Measurements from ENCODE around the gene PRPF4.
A peak's percentile ranks its signal among the peaks of the same experiment; 100 is the strongest.
"Not testable (repeated sequence)": the region's sequence is repeated elsewhere in the genome, so short reads cannot be mapped to it uniquely, and the experiment has no call there.

Gene PRPF4

DNA sequence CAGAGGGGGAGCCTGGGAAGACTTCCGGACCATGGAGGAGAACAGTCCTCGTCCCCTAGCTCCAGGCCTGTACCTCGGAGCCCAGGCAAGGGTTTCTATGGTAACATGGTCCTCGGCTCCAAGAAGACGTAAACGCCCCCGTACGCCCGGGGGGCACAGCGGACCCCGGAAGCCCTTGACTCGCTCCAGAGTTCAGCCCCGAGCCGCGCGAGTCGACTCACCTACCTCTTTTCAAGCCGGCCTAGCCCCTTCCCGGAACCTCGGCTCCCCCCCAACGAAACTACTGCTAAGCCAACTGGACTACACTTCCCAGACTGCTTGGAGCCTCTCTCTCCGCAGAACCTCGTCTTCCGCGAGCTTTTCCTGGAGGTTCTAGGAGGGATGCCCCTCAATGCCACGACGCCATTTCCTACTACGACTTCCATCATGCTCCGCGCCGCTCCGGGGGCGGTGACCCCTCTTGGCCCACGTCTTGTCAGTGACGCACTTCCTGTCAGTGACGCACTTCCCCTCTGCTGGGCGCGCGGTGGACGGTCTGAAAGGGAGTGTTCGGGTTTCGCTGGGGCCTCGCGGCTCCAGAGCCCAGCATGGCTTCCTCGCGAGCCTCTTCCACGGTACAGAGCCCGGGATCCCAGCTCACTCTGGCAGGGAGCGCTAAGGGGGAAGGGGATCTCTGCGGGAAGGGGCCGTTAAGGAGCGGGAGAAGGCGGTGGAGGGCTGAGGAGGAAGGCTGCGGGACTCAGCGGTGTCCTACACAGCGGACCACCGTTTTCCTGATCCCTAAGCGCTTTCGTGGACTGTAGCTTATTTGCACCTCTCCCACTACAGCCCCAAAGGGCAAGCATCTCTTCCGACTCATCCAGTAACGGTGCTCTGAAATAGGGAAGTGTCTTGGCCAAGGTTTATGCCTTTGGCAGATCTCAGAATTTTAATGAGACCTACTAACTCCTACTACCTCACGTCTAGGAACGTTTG lies at the start of gene PRPF4, which contains the start of gene CDC26:
Gene PRPF4, plus strand, starts transcription at position 502 of the 975 bp plus-strand sequence. Its CDS starts 86 bp downstream, at position 588.
Gene CDC26, minus strand, starts transcription at position 416 of the 975 bp plus-strand sequence. CDS start 3,065 bp downstream, outside the sequence.
- Histone ChIP-seq H3K4me3 (peak within 1 kb of the TSS; percentile 92), H3K27ac (peak within 1 kb of the TSS; percentile 92 to 97)
- TF ChIP-seq, protein P1, sequence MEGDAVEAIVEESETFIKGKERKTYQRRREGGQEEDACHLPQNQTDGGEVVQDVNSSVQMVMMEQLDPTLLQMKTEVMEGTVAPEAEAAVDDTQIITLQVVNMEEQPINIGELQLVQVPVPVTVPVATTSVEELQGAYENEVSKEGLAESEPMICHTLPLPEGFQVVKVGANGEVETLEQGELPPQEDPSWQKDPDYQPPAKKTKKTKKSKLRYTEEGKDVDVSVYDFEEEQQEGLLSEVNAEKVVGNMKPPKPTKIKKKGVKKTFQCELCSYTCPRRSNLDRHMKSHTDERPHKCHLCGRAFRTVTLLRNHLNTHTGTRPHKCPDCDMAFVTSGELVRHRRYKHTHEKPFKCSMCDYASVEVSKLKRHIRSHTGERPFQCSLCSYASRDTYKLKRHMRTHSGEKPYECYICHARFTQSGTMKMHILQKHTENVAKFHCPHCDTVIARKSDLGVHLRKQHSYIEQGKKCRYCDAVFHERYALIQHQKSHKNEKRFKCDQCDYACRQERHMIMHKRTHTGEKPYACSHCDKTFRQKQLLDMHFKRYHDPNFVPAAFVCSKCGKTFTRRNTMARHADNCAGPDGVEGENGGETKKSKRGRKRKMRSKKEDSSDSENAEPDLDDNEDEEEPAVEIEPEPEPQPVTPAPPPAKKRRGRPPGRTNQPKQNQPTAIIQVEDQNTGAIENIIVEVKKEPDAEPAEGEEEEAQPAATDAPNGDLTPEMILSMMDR (IDR thresholded peaks at IDR 0.05): no peak
- peak; percentile 99 for DNase-seq (ENCODE audit: low spot score)

DNA sequence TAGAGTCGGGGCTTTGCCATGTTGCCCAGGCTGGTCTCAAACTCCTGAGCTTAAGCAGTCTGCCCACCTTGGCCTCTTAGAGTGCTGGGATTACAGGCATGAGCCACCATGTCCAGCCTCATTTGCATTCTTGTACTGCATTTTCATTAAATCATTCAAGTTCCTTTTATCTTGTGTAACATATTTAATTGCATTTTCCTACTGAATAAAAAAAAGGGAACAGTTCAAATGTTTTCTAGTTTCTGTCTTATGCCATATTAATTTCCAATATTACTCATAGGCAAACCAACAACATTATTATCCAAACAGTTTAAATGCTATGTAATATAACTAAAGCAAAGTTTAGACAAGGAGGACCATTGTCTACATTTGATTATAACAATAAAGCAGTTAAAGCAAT lies 48.0 kb upstream of the PRPF4 start:
- no peak for DNase-seq (ENCODE audit: low spot score)
- TF ChIP-seq, protein P1 (IDR thresholded peaks at IDR 0.05): no peak
- Histone ChIP-seq H3K4me3 (no peak overlapping the region), H3K27ac (no peak overlapping the region)

DNA sequence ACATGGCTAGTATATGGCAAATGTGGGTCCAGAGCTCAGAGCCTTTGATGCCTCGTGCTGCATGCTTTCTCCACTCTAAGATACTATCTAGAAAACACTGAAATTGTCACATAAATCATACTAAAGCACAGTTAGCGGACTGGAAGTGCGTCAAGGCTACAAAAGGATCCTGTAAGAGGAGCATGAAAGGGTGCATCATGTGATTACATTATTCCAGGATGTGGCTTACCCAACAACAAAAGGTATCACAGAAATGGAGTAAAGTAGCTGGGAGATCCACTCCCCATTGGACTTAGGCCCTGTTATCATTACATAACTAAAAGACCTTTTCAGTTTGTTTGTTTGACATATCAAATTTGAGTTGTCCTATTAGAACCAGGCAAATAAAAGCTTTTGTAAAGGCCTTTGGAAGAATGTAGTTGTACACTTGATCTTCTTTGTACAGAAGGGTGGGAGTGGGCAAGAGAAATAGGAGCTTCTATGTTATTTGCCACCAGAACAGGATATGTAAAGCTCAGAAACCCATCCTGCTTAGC lies 47.3 kb upstream of the PRPF4 start:
- DNase-seq (ENCODE audit: low spot score): no peak
- TF ChIP-seq, protein P1 (IDR thresholded peaks at IDR 0.05): no peak
- Histone ChIP-seq H3K27ac (no peak overlapping the region), H3K4me3 (no peak overlapping the region)

DNA sequence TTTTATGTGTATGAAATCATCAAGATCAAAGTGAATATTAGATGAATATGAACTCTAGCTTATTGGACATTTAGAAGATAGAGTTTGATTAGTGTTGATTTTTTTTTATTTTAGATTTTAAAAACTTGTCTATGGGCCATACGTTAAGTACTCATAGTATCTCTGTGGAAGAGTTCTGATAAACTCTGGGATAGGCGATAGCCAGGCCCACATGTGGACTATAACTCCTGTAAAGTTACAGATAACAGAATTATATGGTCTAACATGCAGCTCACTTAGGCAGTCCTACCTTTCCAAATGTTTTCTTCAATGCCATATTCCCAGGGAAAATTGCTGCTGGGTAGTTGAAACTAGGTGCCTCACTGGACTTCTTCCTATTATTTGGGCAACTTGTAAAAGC lies 43.8 kb upstream of the PRPF4 start:
- TF ChIP-seq, protein P1 (IDR thresholded peaks at IDR 0.05): no peak
- no peak for DNase-seq (ENCODE audit: low spot score)
- H3K27ac ChIP-seq: no peak overlapping the region

DNA sequence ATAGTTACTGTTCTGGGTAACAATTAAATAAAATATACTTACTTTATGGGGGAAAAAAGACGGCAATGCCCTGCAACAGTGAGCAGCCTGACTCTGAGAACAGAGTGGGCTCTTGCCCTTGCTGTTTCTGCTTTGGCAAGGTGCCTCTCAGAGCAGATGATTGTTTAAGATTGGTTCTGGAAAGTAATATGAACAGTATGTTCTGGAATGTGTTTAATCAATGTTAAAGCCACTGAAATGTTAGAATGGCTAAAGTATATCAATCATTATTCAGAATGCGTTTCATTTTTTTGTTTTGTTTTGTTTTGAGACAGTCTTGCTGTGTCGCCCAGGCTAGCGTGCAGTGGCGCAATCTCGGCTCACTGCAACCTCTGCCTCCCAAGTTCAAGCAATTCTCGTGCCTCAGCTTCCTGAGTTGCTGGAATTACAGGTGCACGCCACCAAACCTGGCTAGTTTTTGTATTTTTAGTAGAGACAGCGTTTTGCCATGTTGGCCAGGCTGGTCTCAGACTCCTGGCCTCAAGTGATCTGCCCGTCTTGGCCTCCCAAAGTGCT lies 39.7 kb upstream of the PRPF4 start:
- not testable (repeated sequence) for DNase-seq (ENCODE audit: low spot score); H3K27ac ChIP-seq; H3K4me3 ChIP-seq

More for the DNA sequence above, 43.8 kb upstream of the PRPF4 start:
- no peak overlapping the region for H3K4me3 ChIP-seq

DNA sequence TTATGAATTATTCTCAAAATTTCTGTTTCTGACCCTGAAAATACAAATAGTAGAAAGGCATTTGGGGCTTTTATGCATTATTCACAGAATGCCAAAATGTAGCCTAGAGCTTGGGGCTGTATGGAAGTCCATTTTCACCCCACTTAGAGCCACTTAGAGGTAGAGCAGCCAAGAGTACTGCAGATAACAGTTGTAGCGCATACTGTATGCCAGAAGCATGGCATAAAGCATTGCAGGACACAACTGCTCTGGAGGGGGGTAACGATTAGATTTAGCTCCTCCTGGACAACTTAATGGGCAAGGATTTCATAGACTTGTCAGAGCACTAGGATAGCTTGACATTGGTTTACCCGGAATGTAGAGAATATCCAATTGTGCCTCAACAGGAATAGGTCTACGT lies 38.4 kb upstream of the PRPF4 start:
- Histone ChIP-seq H3K4me3 (no peak overlapping the region), H3K27ac (no peak overlapping the region)
- DNase-seq (ENCODE audit: low spot score): no peak
- TF ChIP-seq, protein P1 (IDR thresholded peaks at IDR 0.05): no peak

DNA sequence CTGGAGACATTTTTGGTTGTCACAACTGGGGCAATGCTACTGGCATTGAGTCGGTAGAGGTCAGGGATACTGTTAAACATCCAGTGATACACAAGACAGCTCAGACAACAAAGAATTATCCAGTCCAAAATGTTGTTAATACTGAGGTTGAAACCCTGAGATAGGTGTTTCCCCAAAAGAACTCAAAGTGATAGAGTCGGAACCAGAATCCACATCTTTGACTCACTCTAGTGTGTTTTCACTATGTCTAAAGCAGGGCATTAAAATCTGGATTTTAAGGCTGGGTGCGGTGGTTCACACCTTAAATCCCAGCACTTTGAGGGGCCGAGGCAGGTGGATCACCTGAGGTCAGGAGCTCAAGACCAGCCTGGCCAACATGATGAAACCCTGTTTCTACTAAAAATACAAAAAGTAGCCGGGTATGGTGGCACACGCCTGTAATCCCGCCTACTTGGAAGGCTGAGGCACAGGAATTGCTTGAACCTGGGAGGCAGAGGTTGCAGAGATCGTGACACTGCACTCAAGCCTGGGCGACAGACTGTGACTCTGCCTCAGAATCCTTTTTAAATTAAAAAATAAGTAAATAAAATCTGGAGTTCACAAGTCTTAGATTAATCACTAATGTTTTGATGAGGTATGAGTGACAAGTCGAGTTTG lies 37.1 kb upstream of the PRPF4 start:
- no peak overlapping the region for H3K27ac ChIP-seq
- no peak overlapping the region for H3K4me3 ChIP-seq
- TF ChIP-seq, protein P1 (IDR thresholded peaks at IDR 0.05): no peak
- DNase-seq (ENCODE audit: low spot score): no peak

Measured in coronary artery (tissue), 2 donors.